Measurements from ENCODE around the gene GCNT1. TPM values are rescaled to one million over a fixed set of nuclear protein-coding genes. Genes with fewer than 3 reads are reported as not detected.
A peak's percentile ranks its signal among the peaks of the same experiment; 100 is the strongest.

Gene GCNT1
- total and polyA plus RNA-seq, 2 experiments from 2014 or later: 0.22 to 0.66 TPM

GRCh38 chr9:76456202-76456926 is 2.6 kb upstream of the GCNT1 start:
- Histone ChIP-seq H3K4me3 (no peak overlapping the region), H3K4me1 (ENCODE audit: low read depth) (peaks cover 5% of the 10 kb centered on the region), H3K9me3 (ENCODE audit: low read depth) (no peaks in the 10 kb centered on the region), H3K27me3 (no peaks in the 10 kb centered on the region), H3K27ac (no peak overlapping the region), H3K36me3 (no peaks in the 10 kb centered on the region)
- no peak for TF ChIP-seq CTCF (IDR thresholded peaks at IDR 0.05; ENCODE audit: low read depth, low read length)
- DNase-seq (ENCODE audit: low read depth in 1 of 2, low spot score in 1 of 2): peak; percentile 14 to 69

- Histone ChIP-seq H3K36me3 (no peaks in the 10 kb centered on the region), H3K4me1 (ENCODE audit: low read depth) (peaks cover 5% of the 10 kb centered on the region), H3K9me3 (ENCODE audit: low read depth) (no peaks in the 10 kb centered on the region), H3K27me3 (no peaks in the 10 kb centered on the region), H3K4me3 (peak overlapping the region; percentile 51), H3K27ac (no peak overlapping the region)
- peak; percentile 56 to 67 for DNase-seq (ENCODE audit: low read depth in 1 of 2, low spot score in 1 of 2)
- peak; percentile 45 for TF ChIP-seq CTCF (IDR thresholded peaks at IDR 0.05; ENCODE audit: low read depth, low read length)
These were observed 983 bp downstream of the GCNT1 start for GRCh38 chr9:76459694-76460635.

GRCh38 chr9:76462126-76462525 is 3.1 kb downstream of the GCNT1 start:
- no peak overlapping the region for H3K4me3 ChIP-seq

GRCh38 chr9:76463211-76463610 is 4.2 kb downstream of the GCNT1 start:
- no peaks in the 10 kb centered on the region for H3K4me1 ChIP-seq (ENCODE audit: low read depth)
- H3K36me3 ChIP-seq: no peaks in the 10 kb centered on the region
- no peaks in the 10 kb centered on the region for H3K9me3 ChIP-seq (ENCODE audit: low read depth)
- no peak overlapping the region for H3K27ac ChIP-seq
- H3K27me3 ChIP-seq: no peaks in the 10 kb centered on the region
- DNase-seq (ENCODE audit: low read depth in 1 of 2, low spot score in 1 of 2): no peak
- H3K4me3 ChIP-seq: no peak overlapping the region
- TF ChIP-seq CTCF (IDR thresholded peaks at IDR 0.05; ENCODE audit: low read depth, low read length): no peak

More at GRCh38 chr9:76462126-76462525, 3.1 kb downstream of the GCNT1 start:
- Histone ChIP-seq H3K27me3 (no peaks in the 10 kb centered on the region), H3K36me3 (no peaks in the 10 kb centered on the region), H3K4me1 (ENCODE audit: low read depth) (no peaks in the 10 kb centered on the region), H3K27ac (no peak overlapping the region), H3K9me3 (ENCODE audit: low read depth) (no peaks in the 10 kb centered on the region)
- no peak for TF ChIP-seq CTCF (IDR thresholded peaks at IDR 0.05; ENCODE audit: low read depth, low read length)
- no peak for DNase-seq (ENCODE audit: low read depth in 1 of 2, low spot score in 1 of 2)

GRCh38 chr9:76464706-76465105 is 5.7 kb downstream of the GCNT1 start:
- TF ChIP-seq CTCF (IDR thresholded peaks at IDR 0.05; ENCODE audit: low read depth, low read length): no peak
- Histone ChIP-seq H3K4me3 (no peak overlapping the region), H3K4me1 (ENCODE audit: low read depth) (no peaks in the 10 kb centered on the region), H3K27me3 (no peaks in the 10 kb centered on the region), H3K9me3 (ENCODE audit: low read depth) (no peaks in the 10 kb centered on the region), H3K27ac (no peak overlapping the region), H3K36me3 (no peaks in the 10 kb centered on the region)
- DNase-seq (ENCODE audit: low read depth in 1 of 2, low spot score in 1 of 2): peak in 1 of 2 donors; percentile 60

Data from cardiac muscle cell (in vitro differentiated cells and primary cell).